Peyer's patch (tissue), 4 donors: ENCODE measurements around the gene RYR1. TPM values are rescaled to one million over a fixed set of nuclear protein-coding genes. Genes with fewer than 3 reads are reported as not detected.

ENCODE experiments used
- DNase-seq, 3 donors: peaks; one replicate each; pipeline ENCODE4 v3.0.0-alpha.2; 2017 to 2019
- H3K27ac ChIP-seq, 4 donors: fragments of 200-600 bp; sonication (generic); one replicate each; pipeline ENCODE4 v1.5.1; 2016 to 2019
- H3K27me3 ChIP-seq, 2 donors: fragments of 200-600 bp; sonication (generic); one replicate each; pipeline ENCODE4 v1.5.1; 2019
- H3K36me3 ChIP-seq, 3 donors: fragments of 200-600 bp; sonication (generic); one replicate each; pipeline ENCODE4 v1.5.1; 2016 to 2019
- H3K4me1 ChIP-seq, 4 donors: fragments of 200-600 bp; sonication (generic); one replicate each; pipeline ENCODE4 v1.5.1; 2016 to 2019
- H3K4me3 ChIP-seq, 4 donors: fragments of 200-600 bp; sonication (generic); 1 replicate in 3 of 4; 2 replicates in 1 of 4; pipeline ENCODE4 v1.5.1; 2016 to 2019; ENCODE audit warnings: mild to moderate bottlenecking in 1 of 4
- H3K9me3 ChIP-seq, 4 donors: fragments of 200-600 bp; sonication (generic); one replicate each; pipeline ENCODE4 v1.5.1; 2016 to 2019; ENCODE audit warnings: mild to moderate bottlenecking in 1 of 4
- POLR2A ChIP-seq, 2 donors: fragments of 450-650 bp; IDR thresholded peaks; one replicate each; pipeline ENCODE4 v1.5.1; 2017; ENCODE audit warnings: antibody characterized with exemption in 2 of 2, mild to moderate bottlenecking in 2 of 2, moderate library complexity in 2 of 2
- total RNA-seq, 4 donors: library from RNA; depleted of rRNA; stranded (reverse); fragments of >200 nt; gene quantifications; one replicate each; pipeline ENCODE4 v1.1.0, GENCODE V29; 2016
- TF ChIP-seq, protein P1 (sequence below), 6 experiments: fragments of 450-650 bp in 4 of 6; fragments of 200-600 bp in 2 of 6; sonication (generic) in 1 of 6; IDR thresholded peaks; one replicate each; pipeline ENCODE4 v1.5.1; 2017 to 2019; ENCODE audit warnings: antibody characterized with exemption in 6 of 6, mild to moderate bottlenecking in 3 of 6, moderate library complexity in 1 of 6

Gene RYR1
- total RNA-seq, 4 donors from 2014 or later = 0.35 to 4.6 (median 3.4) TPM

DNA sequence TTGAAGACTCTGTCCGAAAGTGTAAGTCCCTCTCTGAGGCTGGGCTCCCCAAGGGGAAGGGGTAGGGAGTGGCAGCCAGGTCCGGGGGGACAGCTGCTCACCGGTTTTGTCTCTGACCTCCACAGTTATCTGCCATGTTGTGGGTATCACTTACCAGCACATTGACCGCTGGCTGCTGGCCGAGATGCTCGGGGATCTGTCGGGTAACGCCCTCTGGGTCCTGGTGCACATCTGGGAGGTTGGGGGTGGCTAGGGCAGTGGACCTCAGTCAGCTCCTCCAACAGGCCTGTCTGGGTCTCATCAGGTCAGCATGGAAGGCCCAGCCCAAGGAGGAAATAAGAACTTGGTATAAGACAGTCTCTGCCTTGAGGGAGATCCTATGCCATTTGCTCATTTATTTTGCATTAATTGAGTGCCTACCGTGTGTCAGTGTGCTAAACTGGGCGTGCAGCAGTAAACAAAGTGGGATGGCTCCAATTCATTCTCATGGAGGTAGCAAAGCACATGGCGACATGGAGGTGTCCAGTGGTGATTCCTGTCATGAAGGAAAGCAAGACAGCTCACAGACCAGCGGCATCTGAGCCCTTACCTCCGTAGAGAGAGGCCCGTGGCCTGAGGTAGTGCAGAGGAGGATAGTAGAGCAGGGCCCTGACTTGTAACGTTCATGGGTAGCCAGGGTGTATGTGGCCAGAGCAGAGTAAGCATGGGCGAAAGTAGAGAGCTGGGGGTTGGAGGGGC lies 199.2 kb downstream of the RYR1 start:
- no peak for TF ChIP-seq POLR2A (IDR thresholded peaks at IDR 0.05)
- TF ChIP-seq, protein P1, sequence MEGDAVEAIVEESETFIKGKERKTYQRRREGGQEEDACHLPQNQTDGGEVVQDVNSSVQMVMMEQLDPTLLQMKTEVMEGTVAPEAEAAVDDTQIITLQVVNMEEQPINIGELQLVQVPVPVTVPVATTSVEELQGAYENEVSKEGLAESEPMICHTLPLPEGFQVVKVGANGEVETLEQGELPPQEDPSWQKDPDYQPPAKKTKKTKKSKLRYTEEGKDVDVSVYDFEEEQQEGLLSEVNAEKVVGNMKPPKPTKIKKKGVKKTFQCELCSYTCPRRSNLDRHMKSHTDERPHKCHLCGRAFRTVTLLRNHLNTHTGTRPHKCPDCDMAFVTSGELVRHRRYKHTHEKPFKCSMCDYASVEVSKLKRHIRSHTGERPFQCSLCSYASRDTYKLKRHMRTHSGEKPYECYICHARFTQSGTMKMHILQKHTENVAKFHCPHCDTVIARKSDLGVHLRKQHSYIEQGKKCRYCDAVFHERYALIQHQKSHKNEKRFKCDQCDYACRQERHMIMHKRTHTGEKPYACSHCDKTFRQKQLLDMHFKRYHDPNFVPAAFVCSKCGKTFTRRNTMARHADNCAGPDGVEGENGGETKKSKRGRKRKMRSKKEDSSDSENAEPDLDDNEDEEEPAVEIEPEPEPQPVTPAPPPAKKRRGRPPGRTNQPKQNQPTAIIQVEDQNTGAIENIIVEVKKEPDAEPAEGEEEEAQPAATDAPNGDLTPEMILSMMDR (IDR thresholded peaks at IDR 0.05) = no peak
- Histone ChIP-seq H3K27ac (no peak overlapping the region), H3K9me3 (no peaks in the 10 kb centered on the region), H3K4me3 (no peak overlapping the region), H3K4me1 (peaks cover 0 to 21% (median 4%) of the 10 kb centered on the region in 4 donors), H3K27me3 (no peaks in the 10 kb centered on the region), H3K36me3 (peaks cover 0 to 67% (median 0%) of the 10 kb centered on the region in 3 donors)
- DNase-seq = no peak

DNA sequence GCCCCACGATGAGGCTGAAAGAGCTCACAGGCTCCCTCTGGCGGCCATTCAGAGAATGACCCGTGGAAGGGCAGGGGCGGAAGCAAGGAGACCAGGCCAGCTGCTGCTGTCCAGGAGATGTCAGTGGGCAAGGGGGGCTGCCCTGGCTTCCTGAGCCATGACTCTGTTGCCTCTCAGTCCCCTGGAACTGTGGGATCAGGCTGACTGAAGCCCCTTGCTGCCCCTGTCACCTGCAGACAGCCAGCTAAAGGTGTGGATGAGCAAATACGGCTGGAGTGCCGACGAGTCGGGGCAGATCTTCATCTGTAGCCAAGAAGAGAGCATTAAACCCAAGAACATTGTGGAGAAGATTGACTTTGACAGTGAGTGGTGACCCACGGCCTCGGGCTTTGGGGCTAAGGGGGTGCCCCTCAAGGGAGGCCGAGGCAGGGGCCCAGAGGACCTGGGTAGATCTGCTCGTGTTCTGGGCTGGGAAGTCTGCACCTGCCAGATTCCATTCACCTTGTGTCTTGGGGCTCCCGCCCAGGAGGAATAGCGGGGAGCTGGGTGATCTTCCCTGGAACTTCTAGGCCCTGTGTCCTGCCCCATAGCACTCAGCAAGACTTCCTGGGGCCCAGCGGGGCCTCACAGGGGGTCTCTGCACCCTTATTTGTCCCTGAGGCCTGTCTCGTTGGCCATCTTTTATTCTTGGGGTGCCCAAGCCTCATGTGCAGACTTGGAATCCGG lies 201.4 kb downstream of the RYR1 start:
- Histone ChIP-seq H3K27me3 (no peaks in the 10 kb centered on the region), H3K9me3 (no peaks in the 10 kb centered on the region), H3K4me1 (peaks cover 0 to 21% (median 4%) of the 10 kb centered on the region in 4 donors), H3K36me3 (peaks cover 0 to 50% (median 0%) of the 10 kb centered on the region in 3 donors), H3K4me3 (no peak overlapping the region), H3K27ac (peak overlapping the region in 2 of 4 donors; percentile 3 to 44)
- DNase-seq = peak; percentile 74 to 89 (median 85)
- TF ChIP-seq POLR2A (IDR thresholded peaks at IDR 0.05) = no peak
- TF ChIP-seq, protein P1 (IDR thresholded peaks at IDR 0.05) = peak; percentile 89 to 95 (median 92)

DNA sequence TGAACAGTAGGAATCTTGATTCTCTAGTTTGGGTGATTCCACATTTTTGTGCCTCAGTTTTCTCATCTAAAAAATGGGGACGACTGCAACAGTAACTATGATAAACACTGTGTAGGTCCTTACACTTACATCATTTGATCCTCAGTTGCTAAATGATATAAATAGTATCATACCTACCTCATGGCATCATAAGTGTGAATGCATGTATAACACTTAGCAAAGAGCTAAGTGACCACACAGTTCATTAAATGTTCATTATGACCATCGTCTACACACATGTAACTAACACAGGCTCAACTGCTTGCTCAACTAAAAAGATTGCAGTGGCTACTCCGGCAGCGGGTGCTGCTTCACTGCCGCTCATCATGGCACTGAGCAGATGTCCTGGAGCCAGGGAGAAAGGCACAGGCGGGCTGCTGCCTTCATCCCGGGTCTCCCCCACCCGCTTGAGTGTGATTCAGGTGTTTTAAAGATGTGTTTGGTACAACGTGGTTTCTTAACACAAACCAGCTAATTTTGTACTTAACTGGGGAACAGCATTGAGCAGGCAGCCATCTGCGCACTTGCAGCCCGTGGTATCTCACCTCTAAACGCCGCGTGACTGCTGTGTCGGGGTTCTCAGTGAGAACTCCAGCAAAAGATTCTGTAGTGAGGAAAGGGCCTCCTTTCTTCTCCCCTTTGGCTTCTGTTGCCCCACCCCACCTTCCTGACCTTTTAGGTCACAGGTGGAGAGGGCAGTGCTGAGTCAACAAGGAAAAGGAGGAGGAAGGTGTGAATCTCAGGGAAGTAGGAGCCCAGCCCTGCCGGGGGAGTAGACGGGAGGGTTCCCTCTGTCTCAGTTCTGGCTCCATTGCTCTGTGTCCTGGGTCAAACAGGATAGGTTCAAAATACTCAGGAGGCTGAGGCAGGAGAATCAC lies 202.2 kb downstream of the RYR1 start:
- peaks cover 0 to 43% (median 0%) of the 10 kb centered on the region in 3 donors for H3K36me3 ChIP-seq
- no peak overlapping the region for H3K4me3 ChIP-seq
- no peaks in the 10 kb centered on the region for H3K9me3 ChIP-seq
- H3K4me1 ChIP-seq = peaks cover 0 to 21% (median 4%) of the 10 kb centered on the region in 4 donors
- TF ChIP-seq POLR2A (IDR thresholded peaks at IDR 0.05) = no peak
- TF ChIP-seq, protein P1 (IDR thresholded peaks at IDR 0.05) = no peak
- no peak for DNase-seq
- H3K27me3 ChIP-seq = no peaks in the 10 kb centered on the region
- peak overlapping the region; percentile 59 to 91 (median 66) for H3K27ac ChIP-seq

Other genes with a start within 250 kb of the RYR1 start
- gene DPF1, start 209.5 kb upstream of the RYR1 start, total RNA-seq = not detected
- gene PPP1R14A, start 177.3 kb upstream of the RYR1 start, total RNA-seq = 10 to 100 TPM in 2 of 4 donors, 1 to 10 TPM in 2; 8.2 to 28.1 (median 17.7) TPM
- 1,000 to 10,000 TPM in 2 of 4 donors, 100 to 1,000 TPM in 2; 158 to 1,321 (median 873) TPM for gene SPINT2, start 169.1 kb upstream of the RYR1 start, total RNA-seq
- gene C19orf33, start 129.4 kb upstream of the RYR1 start, total RNA-seq = 100 to 1,000 TPM in 3 of 4 donors, 10 to 100 TPM in 1; 39.6 to 444 (median 348) TPM
- 10 to 100 TPM; 11.6 to 31.4 (median 15.0) TPM for gene YIF1B, start 117.7 kb upstream of the RYR1 start, total RNA-seq
- 10 to 100 TPM in 2 of 4 donors, 1 to 10 TPM in 2; 7.4 to 19.3 (median 12.3) TPM for gene KCNK6, start 113.8 kb upstream of the RYR1 start, total RNA-seq
- gene CATSPERG, start 97.9 kb upstream of the RYR1 start, total RNA-seq = 10 to 100 TPM in 3 of 4 donors, 1 to 10 TPM in 1; 5.0 to 51.0 (median 22.8) TPM
- gene PSMD8, start 59.1 kb upstream of the RYR1 start, total RNA-seq = 100 to 1,000 TPM; 118 to 211 (median 164) TPM
- 10 to 100 TPM in 1 of 4 donors, 1 to 10 TPM in 3; 2.5 to 10.1 (median 6.2) TPM for gene GGN, start 45.7 kb upstream of the RYR1 start, total RNA-seq
- gene SPRED3, start 45.0 kb upstream of the RYR1 start, total RNA-seq = 1 to 10 TPM in 2 of 4 donors, under 1 TPM in 1, not detected in 1; 0.88 to 5.9 (median 2.4) TPM
- gene FAM98C, start 30.6 kb upstream of the RYR1 start, total RNA-seq = 10 to 100 TPM; 28.9 to 76.8 (median 48.1) TPM
- 1 to 10 TPM in 2 of 4 donors, under 1 TPM in 2; 0.70 to 9.1 (median 1.7) TPM for gene RASGRP4, start 7.5 kb upstream of the RYR1 start, total RNA-seq
- 100 to 1,000 TPM in 1 of 4 donors, 10 to 100 TPM in 1, 1 to 10 TPM in 2; 7.0 to 116 (median 10.4) TPM for gene MAP4K1, start 184.3 kb downstream of the RYR1 start, total RNA-seq
- gene EIF3K, start 185.5 kb downstream of the RYR1 start, total RNA-seq = 100 to 1,000 TPM; 314 to 442 (median 369) TPM
- 1,000 to 10,000 TPM in 1 of 4 donors, 100 to 1,000 TPM in 3; 360 to 1,049 (median 814) TPM for gene ACTN4, start 214.0 kb downstream of the RYR1 start, total RNA-seq